Fibroblast of pulmonary artery (primary cell): ENCODE results near the gene PHTF2.
A peak's percentile ranks its signal among the peaks of the same experiment; 100 is the strongest.

Experiments used
- DNase-seq: peaks from one replicate; pipeline ENCODE4 v3.0.0-alpha.2; 2010; ENCODE audit warnings: low read depth
- H3K4me3 ChIP-seq: replicated peaks from 2 replicates; pipeline ENCODE4 v1.5.1; 2011; ENCODE audit warnings: low read depth, mild to moderate bottlenecking, control low read depth, low read length, moderate library complexity
- TF ChIP-seq, protein P1 (sequence below): IDR thresholded peaks from 2 replicates; pipeline ENCODE4 v1.5.1; 2011; ENCODE audit warnings: mild to moderate bottlenecking, control low read depth, low read length, inconsistent platforms; ENCODE audit errors: missing control alignments

Gene PHTF2

DNA sequence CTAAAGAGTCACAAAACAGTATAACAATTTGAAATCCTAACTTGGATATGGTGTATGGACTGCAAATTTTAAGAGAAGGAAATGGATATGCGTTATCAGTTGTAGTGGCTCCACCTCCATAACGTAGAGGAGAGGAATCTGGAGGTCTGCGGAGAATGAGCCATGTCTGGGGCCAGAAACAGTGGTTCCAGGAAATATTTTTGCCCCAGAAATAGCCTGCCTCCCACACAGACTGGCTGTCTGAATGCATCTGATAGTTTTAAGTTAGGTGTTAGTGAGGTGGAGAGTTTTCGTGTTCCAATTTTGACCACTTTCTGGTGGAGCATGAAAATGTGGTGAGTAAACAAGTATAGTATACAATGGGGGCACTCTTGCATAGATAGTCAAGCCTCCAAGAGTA, 1.6 kb downstream of the PHTF2 start:
- peak overlapping the region; percentile 99 for H3K4me3 ChIP-seq
- TF ChIP-seq, protein P1, sequence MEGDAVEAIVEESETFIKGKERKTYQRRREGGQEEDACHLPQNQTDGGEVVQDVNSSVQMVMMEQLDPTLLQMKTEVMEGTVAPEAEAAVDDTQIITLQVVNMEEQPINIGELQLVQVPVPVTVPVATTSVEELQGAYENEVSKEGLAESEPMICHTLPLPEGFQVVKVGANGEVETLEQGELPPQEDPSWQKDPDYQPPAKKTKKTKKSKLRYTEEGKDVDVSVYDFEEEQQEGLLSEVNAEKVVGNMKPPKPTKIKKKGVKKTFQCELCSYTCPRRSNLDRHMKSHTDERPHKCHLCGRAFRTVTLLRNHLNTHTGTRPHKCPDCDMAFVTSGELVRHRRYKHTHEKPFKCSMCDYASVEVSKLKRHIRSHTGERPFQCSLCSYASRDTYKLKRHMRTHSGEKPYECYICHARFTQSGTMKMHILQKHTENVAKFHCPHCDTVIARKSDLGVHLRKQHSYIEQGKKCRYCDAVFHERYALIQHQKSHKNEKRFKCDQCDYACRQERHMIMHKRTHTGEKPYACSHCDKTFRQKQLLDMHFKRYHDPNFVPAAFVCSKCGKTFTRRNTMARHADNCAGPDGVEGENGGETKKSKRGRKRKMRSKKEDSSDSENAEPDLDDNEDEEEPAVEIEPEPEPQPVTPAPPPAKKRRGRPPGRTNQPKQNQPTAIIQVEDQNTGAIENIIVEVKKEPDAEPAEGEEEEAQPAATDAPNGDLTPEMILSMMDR: no peak

DNA sequence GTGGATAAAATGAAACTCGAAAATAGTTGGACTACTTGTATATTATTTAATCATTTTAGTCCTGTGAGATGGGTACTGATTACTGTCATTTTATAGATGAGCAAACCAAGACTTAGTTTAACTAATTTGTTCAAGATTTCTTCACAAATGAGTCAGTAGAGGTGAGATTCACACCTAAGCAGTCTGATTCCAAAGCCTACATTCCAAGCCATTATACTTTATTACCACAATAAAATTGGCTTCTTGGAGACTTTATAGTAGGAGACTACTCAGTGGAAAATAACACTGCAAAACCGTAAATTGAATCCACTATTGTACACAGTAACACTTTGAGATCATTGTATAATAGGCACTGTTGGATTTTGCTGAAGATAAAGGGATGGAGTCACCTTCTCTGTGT, 2.2 kb downstream of the PHTF2 start:
- TF ChIP-seq, protein P1: no peak
- no peak overlapping the region for H3K4me3 ChIP-seq
- no peak for DNase-seq

More for the DNA sequence above, 1.6 kb downstream of the PHTF2 start:
- DNase-seq: peak; percentile 57

DNA sequence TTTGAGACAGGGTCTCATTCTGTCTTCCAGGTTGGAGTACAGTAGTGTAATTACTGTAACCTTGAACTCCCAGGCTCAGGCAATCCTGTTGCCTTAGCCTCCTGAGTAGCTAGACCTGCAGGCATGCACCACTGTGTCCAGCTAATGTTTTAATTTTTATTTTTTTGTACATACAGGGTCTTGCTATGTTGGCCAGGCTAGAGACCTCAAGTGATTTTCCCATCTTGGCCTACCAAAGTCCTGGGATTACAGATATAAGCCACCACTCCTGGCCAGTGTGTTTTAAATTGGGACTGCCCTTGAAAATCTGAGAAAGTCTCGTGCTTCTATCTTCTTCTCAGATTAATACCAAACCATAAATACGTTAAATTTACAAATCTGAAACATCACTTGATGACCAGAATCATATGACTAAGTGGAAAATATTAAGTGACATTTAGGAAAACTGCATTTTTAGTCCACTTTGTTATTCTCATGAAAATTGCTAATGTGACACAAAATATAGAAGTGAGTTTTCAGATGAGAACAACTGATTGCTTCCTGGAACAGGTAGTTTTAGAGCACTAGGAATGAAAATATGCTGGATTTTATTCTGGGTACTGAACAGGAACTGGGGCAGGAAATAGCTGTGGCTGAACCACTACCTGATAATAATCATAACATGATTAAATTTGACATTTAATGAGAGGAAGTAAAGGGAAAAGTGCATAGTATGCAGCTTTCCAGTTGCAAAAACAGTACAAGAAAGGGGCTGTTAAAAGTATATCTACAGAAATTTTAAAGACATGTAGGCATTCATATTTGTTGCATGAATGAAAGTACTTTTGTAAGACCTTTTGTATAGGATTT, 4.2 kb downstream of the PHTF2 start:
- TF ChIP-seq, protein P1: no peak
- no peak overlapping the region for H3K4me3 ChIP-seq
- DNase-seq: no peak

DNA sequence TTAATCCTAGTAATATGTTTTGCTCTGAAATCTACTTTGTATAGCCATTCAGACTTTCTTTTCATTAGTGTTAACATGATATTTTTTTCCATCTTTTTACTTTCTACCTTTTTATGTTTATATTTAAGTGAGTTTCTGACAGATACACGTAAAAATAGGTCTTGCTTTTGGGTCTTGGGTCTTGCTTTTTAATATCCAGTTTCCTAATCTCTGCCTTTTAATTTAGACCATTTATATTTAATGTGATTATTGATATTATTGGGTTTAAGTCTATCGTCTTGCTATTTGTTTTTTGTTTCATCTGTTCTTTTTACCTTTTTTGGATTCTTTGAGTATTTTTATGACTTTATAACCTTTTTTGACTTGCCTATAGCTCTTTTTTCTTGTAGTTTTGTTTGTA, 7.9 kb downstream of the PHTF2 start:
- no peak overlapping the region for H3K4me3 ChIP-seq
- TF ChIP-seq, protein P1: no peak
- no peak for DNase-seq

DNA sequence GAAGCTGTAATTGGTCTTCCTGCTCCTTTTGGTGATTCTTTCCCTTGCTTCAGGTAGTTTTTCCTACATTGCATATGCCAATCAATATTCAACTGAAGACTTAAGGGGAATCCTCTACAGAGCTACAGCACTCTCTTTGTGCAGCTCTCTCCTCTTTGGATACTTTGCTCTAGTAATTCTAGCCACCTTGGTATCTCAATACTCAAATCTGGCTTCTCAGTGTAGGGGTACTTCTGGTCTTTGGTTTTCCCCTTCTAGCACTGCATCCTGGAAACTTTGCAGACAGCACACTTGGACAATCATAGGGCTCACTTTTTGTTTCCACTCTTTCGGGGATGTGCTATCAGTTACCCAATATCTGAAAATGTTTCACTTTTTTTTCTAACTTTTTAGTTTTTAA, 9.9 kb downstream of the PHTF2 start:
- TF ChIP-seq, protein P1: no peak
- no peak for DNase-seq
- no peak overlapping the region for H3K4me3 ChIP-seq

DNA sequence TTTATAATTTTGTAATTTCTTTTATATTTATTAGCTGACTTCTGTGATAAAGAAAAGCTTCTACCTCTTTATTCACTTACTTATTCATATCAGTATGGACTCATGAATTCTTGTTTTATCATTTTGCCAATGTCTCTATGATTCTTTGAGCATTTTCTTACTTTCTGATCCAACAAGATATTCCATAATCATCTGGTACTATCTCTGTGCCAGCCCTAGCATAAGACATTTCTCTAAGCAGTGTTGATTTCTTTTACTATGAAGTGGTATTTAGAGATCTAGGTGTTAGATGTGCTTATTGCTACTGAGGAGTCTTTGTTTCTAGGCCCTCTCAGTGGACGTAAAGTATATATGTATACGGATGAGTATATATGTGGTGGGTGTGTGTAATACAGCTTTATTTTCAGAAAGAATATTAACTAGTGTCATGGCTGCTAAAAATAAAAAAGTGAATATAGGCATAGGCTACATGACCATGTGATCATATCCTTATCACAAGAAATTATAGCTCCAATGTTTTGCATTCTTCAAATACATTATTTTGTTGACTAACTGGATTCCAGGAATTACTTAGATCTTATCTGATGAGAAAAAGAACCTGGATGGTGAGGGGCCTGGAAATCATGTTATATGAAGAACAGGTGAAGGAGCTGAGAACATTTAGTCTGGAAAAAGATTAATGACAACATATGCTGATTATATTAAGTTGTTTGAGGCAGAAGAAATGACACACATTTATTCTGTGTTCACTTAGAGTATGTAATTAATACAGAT, 13.1 kb downstream of the PHTF2 start:
- TF ChIP-seq, protein P1: no peak
- peak; percentile 24 for DNase-seq
- H3K4me3 ChIP-seq: no peak overlapping the region
